Activated T-cell treated with anti-CD3 and anti-CD28 coated beads, Interleukin-2, amount 50 U/mL, for 4 hours (primary cell): Measurements from ENCODE around the gene NOTCH3. TPM values are rescaled to one million over a fixed set of nuclear protein-coding genes. Genes with fewer than 3 reads are reported as not detected.

Experiments
- ATAC-seq, 2 donors: fragments of 200-7000 bp; cut with Tn5 transposase; one replicate each; pipeline ENCODE4 v1.10.0; 2021
- DNase-seq: peaks from one replicate; pipeline ENCODE4 v3.0.0-alpha.2; 2020
- H3K27me3 Mint-ChIP-seq: one replicate; pipeline ENCODE4 v1.8.0; 2021; ENCODE audit warnings: low read depth, mixed read lengths
- H3K36me3 Mint-ChIP-seq: one replicate; pipeline ENCODE4 v1.8.0; 2022; ENCODE audit warnings: mixed read lengths; ENCODE audit not compliant: insufficient read depth
- H3K4me1 Mint-ChIP-seq: one replicate; pipeline ENCODE4 v1.8.0; 2021; ENCODE audit warnings: low read depth, mixed read lengths
- H3K4me3 Mint-ChIP-seq: one replicate; pipeline ENCODE4 v1.8.0; 2021; ENCODE audit warnings: mild to moderate bottlenecking, moderate library complexity, mixed read lengths
- H3K9me3 Mint-ChIP-seq: one replicate; pipeline ENCODE4 v1.8.0; 2021; ENCODE audit warnings: mixed read lengths
- total RNA-seq, 3 donors: library from RNA; stranded (reverse); gene quantifications; one replicate each; pipeline ENCODE4 v1.2.1, GENCODE V29; 2021

NOTCH3 gene
- total RNA-seq, 3 donors from 2014 or later: 0.16 to 0.27 (median 0.18) TPM

DNA sequence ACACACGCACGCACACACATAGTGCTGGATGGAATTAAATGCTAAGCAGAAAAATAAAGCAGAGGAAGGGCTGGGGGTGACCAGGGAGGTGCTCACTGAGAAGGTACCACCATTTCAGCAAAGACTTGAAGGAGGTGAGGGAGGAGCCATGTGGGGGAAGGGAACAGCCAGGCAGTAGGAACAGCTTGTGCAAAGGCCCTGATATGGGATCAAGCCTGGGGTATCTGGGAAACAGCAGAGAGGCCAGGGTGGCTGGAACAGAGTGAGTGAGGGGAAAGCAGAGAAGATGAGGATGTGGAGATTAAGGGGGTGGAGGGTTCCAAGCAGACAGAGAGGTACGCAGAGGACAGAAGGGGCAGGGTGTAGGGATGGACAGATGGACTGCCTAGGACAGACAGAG is 25.2 kb downstream of the NOTCH3 start:
- ATAC-seq: no peak
- DNase-seq: no peak
- Mint-ChIP-seq H3K4me1 (peaks cover 4% of the 10 kb centered on the region), H3K9me3 (no peaks in the 10 kb centered on the region), H3K36me3 (no peaks in the 10 kb centered on the region), H3K27me3 (peaks cover 13% of the 10 kb centered on the region), H3K4me3 (no peak overlapping the region)

DNA sequence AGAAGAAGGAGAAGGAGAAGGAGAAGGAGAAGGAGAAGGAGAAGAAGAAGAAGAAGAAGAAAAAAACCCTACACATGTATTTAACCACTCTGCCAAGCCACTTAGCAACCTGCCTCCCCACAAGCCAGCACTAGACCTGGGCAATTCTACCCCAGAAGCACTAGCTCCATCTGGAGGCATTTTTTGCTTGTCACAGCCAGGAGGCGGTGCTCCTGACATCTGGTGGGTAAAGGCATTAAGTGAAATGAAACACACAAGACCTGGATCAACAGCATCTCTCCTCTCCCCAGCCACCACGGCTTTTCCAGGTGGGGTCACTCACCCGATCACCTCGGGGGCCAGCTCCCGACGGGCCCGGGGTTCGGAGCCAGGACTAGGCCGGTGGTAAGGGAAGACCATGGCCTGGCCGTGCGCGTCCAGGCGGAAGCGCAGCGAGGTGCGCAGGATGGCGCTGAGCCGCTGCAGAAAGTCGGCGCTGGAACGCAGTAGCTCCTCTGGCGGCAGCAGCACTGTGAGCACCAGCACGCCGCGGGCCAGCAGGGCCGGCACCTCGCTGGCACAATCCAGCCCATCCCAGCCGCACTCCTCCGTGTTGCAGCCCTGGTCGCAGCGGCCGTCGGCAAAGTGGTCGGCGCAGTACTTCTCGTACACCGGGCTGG is 26.9 kb downstream of the NOTCH3 start:
- peaks cover 11% of the 10 kb centered on the region for H3K27me3 Mint-ChIP-seq
- no peaks in the 10 kb centered on the region for H3K9me3 Mint-ChIP-seq
- no peaks in the 10 kb centered on the region for H3K36me3 Mint-ChIP-seq
- ATAC-seq (no peak), DNase-seq (no peak)
- peaks cover 4% of the 10 kb centered on the region for H3K4me1 Mint-ChIP-seq
- H3K4me3 Mint-ChIP-seq: no peak overlapping the region

- no peaks in the 10 kb centered on the region for H3K4me1 Mint-ChIP-seq
- ATAC-seq (no peak), DNase-seq (no peak)
- H3K36me3 Mint-ChIP-seq: no peaks in the 10 kb centered on the region
- no peaks in the 10 kb centered on the region for H3K27me3 Mint-ChIP-seq
- H3K9me3 Mint-ChIP-seq: peaks cover 8% of the 10 kb centered on the region
- no peak overlapping the region for H3K4me3 Mint-ChIP-seq
Observed at GRCh38 chr19:15170345-15170744, 30.4 kb downstream of the NOTCH3 start.

DNA sequence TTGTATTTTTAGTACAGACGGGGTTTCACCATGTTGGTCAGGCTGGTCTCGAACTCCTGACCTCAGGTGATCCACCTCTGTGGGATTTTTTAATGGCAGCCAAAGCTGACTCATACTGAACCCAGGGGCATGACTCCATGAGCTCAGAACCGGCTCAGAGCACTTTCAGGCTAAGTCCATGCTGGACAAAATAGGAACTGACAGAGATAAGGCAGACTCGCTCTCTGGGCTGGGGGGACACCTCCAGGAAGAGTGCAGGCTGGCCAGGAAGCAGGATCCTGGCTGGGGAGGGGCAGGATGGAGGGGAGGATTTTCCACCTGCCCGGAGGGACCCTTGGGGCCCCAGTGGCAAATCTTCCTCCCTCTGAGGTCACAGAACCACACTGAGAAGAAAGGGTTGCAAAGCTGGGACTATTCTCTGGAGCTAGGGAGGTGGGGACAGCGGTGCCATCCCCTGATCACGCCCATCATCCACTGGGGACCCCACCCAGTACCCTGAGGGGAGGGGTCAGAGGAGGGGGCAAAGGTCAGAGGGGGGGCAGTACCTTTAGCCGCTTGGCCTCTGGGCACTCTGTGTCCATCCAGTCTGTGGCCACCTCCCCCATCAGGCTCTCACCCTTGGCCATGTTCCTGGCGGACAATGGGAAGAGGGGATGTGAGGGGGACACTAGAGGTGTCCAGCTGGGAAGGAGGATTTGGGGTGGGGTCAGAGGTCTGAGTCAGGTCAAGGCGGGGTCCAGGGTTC is 31.1 kb downstream of the NOTCH3 start:
- peaks cover 8% of the 10 kb centered on the region for H3K9me3 Mint-ChIP-seq
- no peak for DNase-seq
- no peaks in the 10 kb centered on the region for H3K4me1 Mint-ChIP-seq
- H3K36me3 Mint-ChIP-seq: no peaks in the 10 kb centered on the region
- ATAC-seq: no peak
- no peak overlapping the region for H3K4me3 Mint-ChIP-seq
- H3K27me3 Mint-ChIP-seq: no peaks in the 10 kb centered on the region

GRCh38 chr19:15166700-15167099 is 34.1 kb downstream of the NOTCH3 start:
- no peaks in the 10 kb centered on the region for H3K4me1 Mint-ChIP-seq

DNA sequence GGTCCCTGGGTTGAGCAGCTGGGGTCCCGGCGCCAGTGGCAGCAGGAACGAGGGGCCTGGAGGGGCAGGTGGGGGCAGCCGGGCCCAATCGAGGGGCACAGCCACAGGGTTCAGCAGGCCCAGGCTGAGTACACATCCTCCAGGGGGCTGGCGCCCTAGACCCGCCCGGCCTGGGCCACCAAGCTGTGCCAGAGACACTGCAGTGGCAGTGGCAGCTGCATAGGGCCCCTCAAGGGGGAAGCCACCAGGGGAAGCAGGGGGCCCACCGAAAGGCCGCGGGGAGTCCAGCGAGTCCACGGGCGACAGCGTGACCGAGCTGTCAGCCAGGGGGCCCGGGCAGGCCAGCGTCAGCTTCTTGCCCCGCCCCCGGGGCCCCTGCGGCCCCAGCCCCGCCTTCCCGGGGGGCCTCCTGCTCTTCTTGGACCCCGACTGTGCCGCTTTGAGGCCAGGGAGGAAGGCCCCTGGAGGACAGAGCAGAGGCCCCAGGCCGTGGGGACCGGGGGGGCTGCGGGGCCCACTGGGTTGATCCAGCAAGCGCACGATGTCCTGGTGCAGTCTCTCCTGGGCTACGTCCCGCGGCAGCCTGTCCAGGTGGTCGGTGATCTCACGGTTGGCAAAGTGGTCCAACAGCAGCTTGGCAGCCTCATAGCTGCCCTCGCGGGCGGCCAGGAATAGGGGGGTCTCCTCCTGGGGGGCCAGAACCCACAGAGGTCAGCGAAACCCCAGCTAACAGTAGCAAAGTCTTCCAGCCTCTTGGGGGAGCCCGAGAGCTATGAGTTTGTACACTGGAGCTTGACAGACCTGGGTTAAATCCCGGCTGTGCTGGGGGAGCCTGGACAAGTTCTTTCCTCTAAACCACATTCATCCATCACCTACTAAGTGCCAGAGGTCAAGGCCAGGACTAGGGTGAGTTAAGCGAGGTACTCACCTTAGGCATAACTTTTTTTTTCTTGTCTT is 39.5 kb downstream of the NOTCH3 start:
- no peak overlapping the region for H3K4me3 Mint-ChIP-seq
- H3K27me3 Mint-ChIP-seq: peaks cover 4% of the 10 kb centered on the region
- ATAC-seq (no peak), DNase-seq (no peak)
- H3K9me3 Mint-ChIP-seq: peaks cover 3% of the 10 kb centered on the region
- no peaks in the 10 kb centered on the region for H3K4me1 Mint-ChIP-seq
- H3K36me3 Mint-ChIP-seq: no peaks in the 10 kb centered on the region

More at GRCh38 chr19:15166700-15167099, 34.1 kb downstream of the NOTCH3 start:
- Mint-ChIP-seq H3K27me3 (no peaks in the 10 kb centered on the region), H3K4me3 (no peak overlapping the region), H3K9me3 (peaks cover 8% of the 10 kb centered on the region), H3K36me3 (no peaks in the 10 kb centered on the region)
- ATAC-seq (no peak), DNase-seq (no peak)

GRCh38 chr19:15159251-15159650 is 41.5 kb downstream of the NOTCH3 start:
- H3K4me3 Mint-ChIP-seq: no peak overlapping the region
- peaks cover 7% of the 10 kb centered on the region for H3K27me3 Mint-ChIP-seq
- ATAC-seq: no peak
- no peaks in the 10 kb centered on the region for H3K36me3 Mint-ChIP-seq
- DNase-seq: no peak
- no peaks in the 10 kb centered on the region for H3K4me1 Mint-ChIP-seq
- H3K9me3 Mint-ChIP-seq: peaks cover 3% of the 10 kb centered on the region

DNA sequence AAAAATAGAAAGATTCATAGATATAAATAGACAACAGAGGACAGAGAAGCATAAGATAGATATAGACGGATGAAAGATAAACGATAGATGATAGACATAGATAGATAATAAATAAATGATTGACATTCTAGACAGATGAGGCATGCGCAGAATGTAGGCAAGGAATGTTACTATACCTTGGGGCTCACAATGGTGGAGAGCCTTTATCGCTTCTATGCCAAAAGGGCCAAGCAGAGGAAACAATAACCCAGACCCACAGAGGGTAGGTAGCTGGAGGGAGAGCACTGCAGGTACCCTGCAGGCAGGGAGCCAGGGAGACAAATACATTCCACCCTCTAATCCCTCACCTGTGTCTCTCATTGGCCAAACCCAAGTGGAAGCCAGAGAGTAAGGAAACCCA is 44.4 kb downstream of the NOTCH3 start:
- Mint-ChIP-seq H3K36me3 (no peaks in the 10 kb centered on the region), H3K9me3 (peaks cover 3% of the 10 kb centered on the region), H3K4me1 (no peaks in the 10 kb centered on the region), H3K4me3 (no peak overlapping the region), H3K27me3 (peaks cover 21% of the 10 kb centered on the region)
- DNase-seq (no peak), ATAC-seq (no peak)

DNA sequence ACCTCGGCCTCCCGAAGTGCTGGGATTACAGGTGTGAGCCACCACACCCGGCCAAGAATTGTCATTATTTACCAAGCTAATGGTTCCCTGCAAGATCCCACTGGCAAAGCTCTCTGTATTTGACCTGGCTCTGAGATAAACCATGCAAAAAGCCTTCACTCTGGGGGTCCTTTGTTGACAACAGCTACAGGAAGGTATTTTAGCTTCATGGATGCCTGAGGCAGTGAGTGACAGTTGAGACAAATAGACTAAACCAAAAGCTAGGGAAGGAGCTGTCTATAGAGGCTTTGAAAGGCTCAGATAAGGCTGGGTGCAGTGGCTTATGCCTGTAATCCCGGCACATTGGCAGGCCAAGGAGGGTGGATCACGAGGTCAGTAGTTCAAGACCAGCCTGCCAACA is 45.5 kb downstream of the NOTCH3 start:
- H3K36me3 Mint-ChIP-seq: no peaks in the 10 kb centered on the region
- DNase-seq (no peak), ATAC-seq (no peak)
- peaks cover 3% of the 10 kb centered on the region for H3K9me3 Mint-ChIP-seq
- no peak overlapping the region for H3K4me3 Mint-ChIP-seq
- H3K27me3 Mint-ChIP-seq: peaks cover 25% of the 10 kb centered on the region
- H3K4me1 Mint-ChIP-seq: peaks cover 2% of the 10 kb centered on the region

DNA sequence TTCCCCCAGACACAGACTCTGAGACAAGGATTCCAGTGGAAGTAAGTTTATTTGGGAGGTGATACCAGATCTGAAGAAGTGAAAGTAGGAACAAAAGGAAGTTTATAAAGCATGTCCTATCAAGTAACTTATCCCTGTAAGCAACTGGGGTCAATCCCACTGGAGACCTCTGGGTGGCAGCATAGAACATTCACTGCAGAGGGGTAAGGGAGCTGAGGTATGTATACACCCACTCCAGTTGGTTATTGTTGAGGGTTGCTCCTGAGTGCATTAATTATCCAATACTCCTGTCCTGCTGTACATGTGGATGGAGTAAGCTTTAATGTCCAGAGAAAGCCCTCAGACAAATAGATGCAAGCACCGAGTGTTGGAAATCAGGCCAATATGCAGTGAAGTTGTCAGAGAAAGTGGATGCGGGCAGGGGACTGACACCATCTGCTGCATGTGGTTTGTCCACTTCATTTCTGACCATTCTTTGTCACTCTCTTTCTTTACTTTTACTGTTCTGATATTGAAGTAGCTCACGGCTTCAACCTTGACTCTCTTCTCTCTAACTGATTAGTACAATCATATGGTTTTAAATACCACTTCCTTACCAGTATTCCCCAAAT is 46.7 kb downstream of the NOTCH3 start:
- DNase-seq (no peak), ATAC-seq (peak in 1 of 2 donors; percentile 46)
- peaks cover 3% of the 10 kb centered on the region for H3K9me3 Mint-ChIP-seq
- peaks cover 2% of the 10 kb centered on the region for H3K4me1 Mint-ChIP-seq
- H3K27me3 Mint-ChIP-seq: peaks cover 25% of the 10 kb centered on the region
- H3K4me3 Mint-ChIP-seq: no peak overlapping the region
- H3K36me3 Mint-ChIP-seq: no peaks in the 10 kb centered on the region

- ATAC-seq (no peak), DNase-seq (no peak)
- H3K9me3 Mint-ChIP-seq: peaks cover 3% of the 10 kb centered on the region
- peaks cover 4% of the 10 kb centered on the region for H3K4me1 Mint-ChIP-seq
- peaks cover 22% of the 10 kb centered on the region for H3K27me3 Mint-ChIP-seq
- H3K36me3 Mint-ChIP-seq: no peaks in the 10 kb centered on the region
- no peak overlapping the region for H3K4me3 Mint-ChIP-seq
Observed at GRCh38 chr19:15149737-15150136, 51.1 kb downstream of the NOTCH3 start.

GRCh38 chr19:15147090-15147489 is 53.7 kb downstream of the NOTCH3 start:
- H3K36me3 Mint-ChIP-seq: no peaks in the 10 kb centered on the region
- H3K4me1 Mint-ChIP-seq: peaks cover 4% of the 10 kb centered on the region
- H3K4me3 Mint-ChIP-seq: no peak overlapping the region
- peaks cover 4% of the 10 kb centered on the region for H3K27me3 Mint-ChIP-seq
- no peaks in the 10 kb centered on the region for H3K9me3 Mint-ChIP-seq
- no peak for ATAC-seq
- no peak for DNase-seq

- no peak overlapping the region for H3K4me3 Mint-ChIP-seq
- ATAC-seq: no peak
- H3K4me1 Mint-ChIP-seq: peaks cover 2% of the 10 kb centered on the region
- peaks cover 4% of the 10 kb centered on the region for H3K9me3 Mint-ChIP-seq
- no peaks in the 10 kb centered on the region for H3K36me3 Mint-ChIP-seq
- H3K27me3 Mint-ChIP-seq: peaks cover 2% of the 10 kb centered on the region
- no peak for DNase-seq
Observed at GRCh38 chr19:15144046-15144646, 56.6 kb downstream of the NOTCH3 start.

- H3K4me1 Mint-ChIP-seq: no peaks in the 10 kb centered on the region
- H3K9me3 Mint-ChIP-seq: peaks cover 10% of the 10 kb centered on the region
- DNase-seq: no peak
- H3K27me3 Mint-ChIP-seq: peaks cover 2% of the 10 kb centered on the region
- ATAC-seq: no peak
- H3K36me3 Mint-ChIP-seq: no peaks in the 10 kb centered on the region
- H3K4me3 Mint-ChIP-seq: no peak overlapping the region
Observed at GRCh38 chr19:15142313-15142712, 58.5 kb downstream of the NOTCH3 start.
